ENCODE measurements around the gene IPO7.
A peak's percentile ranks its signal among the peaks of the same experiment; 100 is the strongest.

IPO7 gene

DNA sequence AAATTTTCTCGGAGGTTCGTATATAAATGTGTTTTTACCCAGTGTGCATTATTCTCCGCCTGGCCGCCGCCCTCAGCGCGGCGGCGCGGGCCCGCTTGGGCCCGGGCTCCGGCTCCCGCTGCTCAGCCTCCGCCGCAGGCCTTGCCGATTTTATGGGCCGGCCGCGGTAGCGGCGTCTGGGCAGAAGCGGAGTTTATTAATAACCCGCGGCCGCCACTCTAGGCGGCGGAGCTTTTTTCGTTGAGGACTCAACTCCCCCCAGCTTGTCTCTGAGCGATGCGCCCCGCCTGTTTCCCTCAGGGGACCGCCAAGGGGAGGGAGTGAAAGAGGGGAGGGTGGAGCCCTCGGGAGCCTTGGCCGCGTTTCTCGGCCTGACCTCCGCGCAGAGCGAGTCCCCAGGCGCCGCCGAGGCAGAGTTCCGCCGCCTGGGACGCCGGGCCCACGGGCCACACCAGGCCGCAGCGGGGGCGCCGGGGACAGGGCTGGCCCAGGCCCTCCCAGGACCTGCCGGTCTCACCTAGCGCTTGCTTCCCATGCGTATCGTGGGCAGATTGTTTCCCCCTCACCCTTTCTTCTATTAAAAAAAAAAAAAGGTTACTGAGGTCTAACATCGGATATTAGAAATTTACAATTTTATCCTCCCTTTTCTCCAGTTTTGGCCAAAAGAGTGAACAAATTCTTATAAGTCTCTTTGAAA, 76.8 kb downstream of the IPO7 start:
- Histone ChIP-seq H3K4me3 (ENCODE audit: severe bottlenecking) (peak overlapping the region; percentile 71), H3K27ac (ENCODE audit: poor library complexity, severe bottlenecking) (peak overlapping the region; percentile 93), H3K4me1 (ENCODE audit: insufficient read depth, poor library complexity, severe bottlenecking) (peaks cover 15% of the 10 kb centered on the region), H3K9me3 (ENCODE audit: severe bottlenecking) (no peaks in the 10 kb centered on the region), H3K27me3 (ENCODE audit: insufficient read depth, poor library complexity, severe bottlenecking) (no peaks in the 10 kb centered on the region), H3K36me3 (ENCODE audit: low read depth) (no peaks in the 10 kb centered on the region)
- DNase-seq (ENCODE audit: low spot score) (peak; percentile 86), ATAC-seq (ENCODE audit: low read depth) (peak; percentile 63)
- TF ChIP-seq, protein P1, sequence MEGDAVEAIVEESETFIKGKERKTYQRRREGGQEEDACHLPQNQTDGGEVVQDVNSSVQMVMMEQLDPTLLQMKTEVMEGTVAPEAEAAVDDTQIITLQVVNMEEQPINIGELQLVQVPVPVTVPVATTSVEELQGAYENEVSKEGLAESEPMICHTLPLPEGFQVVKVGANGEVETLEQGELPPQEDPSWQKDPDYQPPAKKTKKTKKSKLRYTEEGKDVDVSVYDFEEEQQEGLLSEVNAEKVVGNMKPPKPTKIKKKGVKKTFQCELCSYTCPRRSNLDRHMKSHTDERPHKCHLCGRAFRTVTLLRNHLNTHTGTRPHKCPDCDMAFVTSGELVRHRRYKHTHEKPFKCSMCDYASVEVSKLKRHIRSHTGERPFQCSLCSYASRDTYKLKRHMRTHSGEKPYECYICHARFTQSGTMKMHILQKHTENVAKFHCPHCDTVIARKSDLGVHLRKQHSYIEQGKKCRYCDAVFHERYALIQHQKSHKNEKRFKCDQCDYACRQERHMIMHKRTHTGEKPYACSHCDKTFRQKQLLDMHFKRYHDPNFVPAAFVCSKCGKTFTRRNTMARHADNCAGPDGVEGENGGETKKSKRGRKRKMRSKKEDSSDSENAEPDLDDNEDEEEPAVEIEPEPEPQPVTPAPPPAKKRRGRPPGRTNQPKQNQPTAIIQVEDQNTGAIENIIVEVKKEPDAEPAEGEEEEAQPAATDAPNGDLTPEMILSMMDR (IDR thresholded peaks at IDR 0.05; ENCODE audit: poor library complexity, severe bottlenecking) = no peak

- peak overlapping the region; percentile 93 for H3K27ac ChIP-seq (ENCODE audit: poor library complexity, severe bottlenecking)
Measured at GRCh38 chr11:9461760-9462134, 77.3 kb downstream of the IPO7 start.

DNA sequence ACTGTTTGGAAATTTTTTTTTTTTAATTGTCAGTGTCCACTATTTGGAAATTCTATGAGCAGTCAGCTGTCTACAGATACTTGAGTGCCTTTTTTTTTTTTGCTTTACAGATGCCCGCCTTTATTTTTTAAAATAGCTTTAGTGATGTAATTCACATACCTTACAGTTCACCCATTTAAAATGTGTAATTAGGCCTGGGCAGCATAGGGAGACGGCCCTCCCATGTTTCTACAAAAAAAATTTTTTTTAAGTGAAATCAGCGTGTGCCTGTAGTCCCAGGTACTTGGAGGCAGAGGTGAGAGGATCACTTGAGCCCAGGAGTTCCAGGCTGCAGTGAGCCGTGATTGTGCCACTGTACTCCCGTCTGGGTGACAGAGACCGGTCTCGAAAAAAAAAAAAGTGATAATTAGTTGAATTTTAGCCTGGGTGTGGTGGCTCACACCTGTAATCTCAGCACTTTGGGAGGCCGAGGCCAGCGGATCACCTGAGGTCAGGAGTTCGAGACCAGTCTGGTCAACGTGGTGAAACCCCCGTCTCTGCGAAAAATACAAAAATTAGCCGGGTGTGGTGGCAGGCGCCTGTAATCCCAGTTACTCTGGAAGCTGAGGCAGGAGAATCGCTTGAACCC, 77.8 kb downstream of the IPO7 start:
- H3K4me1 ChIP-seq (ENCODE audit: insufficient read depth, poor library complexity, severe bottlenecking) = peaks cover 15% of the 10 kb centered on the region
- H3K9me3 ChIP-seq (ENCODE audit: severe bottlenecking) = no peaks in the 10 kb centered on the region
- H3K36me3 ChIP-seq (ENCODE audit: low read depth) = no peaks in the 10 kb centered on the region
- ATAC-seq (ENCODE audit: low read depth) (no peak), DNase-seq (ENCODE audit: low spot score) (no peak)
- TF ChIP-seq, protein P1 (IDR thresholded peaks at IDR 0.05; ENCODE audit: poor library complexity, severe bottlenecking) = no peak
- no peaks in the 10 kb centered on the region for H3K27me3 ChIP-seq (ENCODE audit: insufficient read depth, poor library complexity, severe bottlenecking)
- peak overlapping the region; percentile 71 for H3K4me3 ChIP-seq (ENCODE audit: severe bottlenecking)
- H3K27ac ChIP-seq (ENCODE audit: poor library complexity, severe bottlenecking) = peak overlapping the region; percentile 93

More at GRCh38 chr11:9461760-9462134, 77.3 kb downstream of the IPO7 start:
- H3K4me1 ChIP-seq (ENCODE audit: insufficient read depth, poor library complexity, severe bottlenecking) = peaks cover 15% of the 10 kb centered on the region
- no peaks in the 10 kb centered on the region for H3K27me3 ChIP-seq (ENCODE audit: insufficient read depth, poor library complexity, severe bottlenecking)
- peak overlapping the region; percentile 71 for H3K4me3 ChIP-seq (ENCODE audit: severe bottlenecking)
- DNase-seq (ENCODE audit: low spot score) (no peak), ATAC-seq (ENCODE audit: low read depth) (no peak)
- TF ChIP-seq, protein P1 (IDR thresholded peaks at IDR 0.05; ENCODE audit: poor library complexity, severe bottlenecking) = no peak
- H3K36me3 ChIP-seq (ENCODE audit: low read depth) = no peaks in the 10 kb centered on the region
- no peaks in the 10 kb centered on the region for H3K9me3 ChIP-seq (ENCODE audit: severe bottlenecking)

DNA sequence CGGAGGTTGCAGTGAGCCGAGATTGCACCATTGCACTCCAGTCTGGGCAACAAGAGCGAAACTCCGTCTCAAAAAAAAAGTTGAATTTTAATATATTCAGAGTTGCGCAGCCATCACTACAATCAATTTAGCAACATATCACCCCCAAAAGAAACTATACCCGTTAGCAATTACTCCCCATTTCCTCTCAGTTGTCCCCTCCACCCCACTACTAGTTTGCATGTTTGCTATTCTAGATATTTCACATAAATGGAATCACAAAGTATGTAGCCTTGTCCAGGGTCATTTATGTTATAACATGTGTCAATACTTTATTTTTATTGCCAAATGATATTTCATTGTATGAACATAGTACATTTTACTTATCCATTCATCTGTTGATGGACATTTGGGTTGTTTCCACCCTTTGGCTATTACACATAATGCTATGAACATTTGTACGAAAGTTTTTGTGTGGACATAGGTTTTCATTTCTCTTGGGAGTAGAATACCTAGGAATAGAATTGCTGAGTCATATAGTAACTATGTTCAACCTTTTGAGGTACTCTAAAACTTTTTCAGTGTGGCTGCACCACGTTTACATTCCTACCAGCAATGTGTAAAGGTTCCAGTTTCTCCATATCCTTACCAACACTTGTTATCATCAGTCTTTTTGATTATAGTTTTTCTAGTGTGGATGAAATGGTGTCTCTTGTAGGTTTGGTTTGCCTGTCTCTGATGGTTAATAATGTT, 78.5 kb downstream of the IPO7 start:
- H3K36me3 ChIP-seq (ENCODE audit: low read depth) = no peaks in the 10 kb centered on the region
- ATAC-seq (ENCODE audit: low read depth) (no peak), DNase-seq (ENCODE audit: low spot score) (no peak)
- no peak overlapping the region for H3K4me3 ChIP-seq (ENCODE audit: severe bottlenecking)
- peaks cover 15% of the 10 kb centered on the region for H3K4me1 ChIP-seq (ENCODE audit: insufficient read depth, poor library complexity, severe bottlenecking)
- H3K27me3 ChIP-seq (ENCODE audit: insufficient read depth, poor library complexity, severe bottlenecking) = no peaks in the 10 kb centered on the region
- H3K9me3 ChIP-seq (ENCODE audit: severe bottlenecking) = no peaks in the 10 kb centered on the region
- TF ChIP-seq, protein P1 (IDR thresholded peaks at IDR 0.05; ENCODE audit: poor library complexity, severe bottlenecking) = no peak
- peak overlapping the region; percentile 93 for H3K27ac ChIP-seq (ENCODE audit: poor library complexity, severe bottlenecking)

Data from RWPE2 (cell line).